PFSK-1 (cell line): ENCODE measurements around the gene SPTB.

Experiments used
- FOXP2 ChIP-seq: optimal IDR thresholded peaks from 2 replicates; pipeline ENCODE3; 2011; ENCODE audit warnings: borderline replicate concordance, control low read depth, inconsistent platforms; ENCODE audit not compliant: insufficient read depth; ENCODE audit errors: extremely low read length, extremely low read depth
- POLR2AphosphoS5 ChIP-seq: IDR thresholded peaks from 2 replicates; pipeline ENCODE4 v1.6.1; 2012; ENCODE audit warnings: low read depth, mild to moderate bottlenecking, control low read depth, low read length, moderate library complexity
- TF ChIP-seq, protein P1 (sequence below), 2 experiments: IDR thresholded peaks; 2 replicates each; pipeline versions ENCODE4 v1.6.1 to v1.8.0; 2011 to 2012; ENCODE audit warnings: low read depth in 2 of 2, low read length in 2 of 2, control low read depth in 1 of 2, inconsistent platforms in 1 of 2, mild to moderate bottlenecking in 1 of 2, moderate library complexity in 1 of 2; ENCODE audit not compliant: insufficient read depth in 1 of 2

GRCh38 chr14:64733321-64733720 is 146.4 kb downstream of the SPTB start:
- TF ChIP-seq POLR2AphosphoS5 (no peak), FOXP2 (no peak)
- TF ChIP-seq, protein P1, sequence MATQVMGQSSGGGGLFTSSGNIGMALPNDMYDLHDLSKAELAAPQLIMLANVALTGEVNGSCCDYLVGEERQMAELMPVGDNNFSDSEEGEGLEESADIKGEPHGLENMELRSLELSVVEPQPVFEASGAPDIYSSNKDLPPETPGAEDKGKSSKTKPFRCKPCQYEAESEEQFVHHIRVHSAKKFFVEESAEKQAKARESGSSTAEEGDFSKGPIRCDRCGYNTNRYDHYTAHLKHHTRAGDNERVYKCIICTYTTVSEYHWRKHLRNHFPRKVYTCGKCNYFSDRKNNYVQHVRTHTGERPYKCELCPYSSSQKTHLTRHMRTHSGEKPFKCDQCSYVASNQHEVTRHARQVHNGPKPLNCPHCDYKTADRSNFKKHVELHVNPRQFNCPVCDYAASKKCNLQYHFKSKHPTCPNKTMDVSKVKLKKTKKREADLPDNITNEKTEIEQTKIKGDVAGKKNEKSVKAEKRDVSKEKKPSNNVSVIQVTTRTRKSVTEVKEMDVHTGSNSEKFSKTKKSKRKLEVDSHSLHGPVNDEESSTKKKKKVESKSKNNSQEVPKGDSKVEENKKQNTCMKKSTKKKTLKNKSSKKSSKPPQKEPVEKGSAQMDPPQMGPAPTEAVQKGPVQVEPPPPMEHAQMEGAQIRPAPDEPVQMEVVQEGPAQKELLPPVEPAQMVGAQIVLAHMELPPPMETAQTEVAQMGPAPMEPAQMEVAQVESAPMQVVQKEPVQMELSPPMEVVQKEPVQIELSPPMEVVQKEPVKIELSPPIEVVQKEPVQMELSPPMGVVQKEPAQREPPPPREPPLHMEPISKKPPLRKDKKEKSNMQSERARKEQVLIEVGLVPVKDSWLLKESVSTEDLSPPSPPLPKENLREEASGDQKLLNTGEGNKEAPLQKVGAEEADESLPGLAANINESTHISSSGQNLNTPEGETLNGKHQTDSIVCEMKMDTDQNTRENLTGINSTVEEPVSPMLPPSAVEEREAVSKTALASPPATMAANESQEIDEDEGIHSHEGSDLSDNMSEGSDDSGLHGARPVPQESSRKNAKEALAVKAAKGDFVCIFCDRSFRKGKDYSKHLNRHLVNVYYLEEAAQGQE (IDR thresholded peaks at IDR 0.05; ENCODE audit: insufficient read depth in 1 of 2, low read depth in 2 of 2, low read length in 2 of 2): no peak
